Activated CD4-positive, CD25-positive, alpha-beta regulatory T cell treated with anti-CD3 and anti-CD28 coated beads, Interleukin-2, amount 50 U/mL, for 16 hours (primary cell): ENCODE results near the gene HDAC4.

Experiments used
- DNase-seq: peaks from one replicate; pipeline ENCODE4 v3.0.0-alpha.2; 2020; ENCODE audit warnings: low read depth, low spot score

HDAC4 gene

GRCh38 chr2:239171643-239172042 lies 229.2 kb downstream of the HDAC4 start:
- DNase-seq, result no peak

- DNase-seq, result no peak
Observed at GRCh38 chr2:239169311-239170048, 231.3 kb downstream of the HDAC4 start.

DNA sequence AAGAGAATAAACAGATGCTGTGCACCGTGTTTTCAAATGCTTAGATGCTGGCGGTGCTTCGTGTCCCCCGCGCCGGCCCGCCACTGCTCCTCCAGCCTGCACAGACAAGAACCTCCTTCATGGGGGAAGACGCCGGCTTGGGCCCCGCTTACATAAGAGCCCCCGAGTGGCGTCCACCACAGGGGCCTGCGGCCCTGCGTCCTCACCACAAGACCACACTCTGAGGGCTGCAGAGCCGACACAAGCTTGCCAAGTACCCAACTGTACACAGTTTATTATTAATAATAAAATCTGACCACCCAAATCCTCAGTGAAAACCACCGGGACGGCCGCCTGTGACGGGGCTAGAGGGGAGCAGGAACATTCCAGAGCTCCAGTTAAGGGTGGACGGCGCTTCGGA lies 232.2 kb downstream of the HDAC4 start:
- DNase-seq, result no peak

DNA sequence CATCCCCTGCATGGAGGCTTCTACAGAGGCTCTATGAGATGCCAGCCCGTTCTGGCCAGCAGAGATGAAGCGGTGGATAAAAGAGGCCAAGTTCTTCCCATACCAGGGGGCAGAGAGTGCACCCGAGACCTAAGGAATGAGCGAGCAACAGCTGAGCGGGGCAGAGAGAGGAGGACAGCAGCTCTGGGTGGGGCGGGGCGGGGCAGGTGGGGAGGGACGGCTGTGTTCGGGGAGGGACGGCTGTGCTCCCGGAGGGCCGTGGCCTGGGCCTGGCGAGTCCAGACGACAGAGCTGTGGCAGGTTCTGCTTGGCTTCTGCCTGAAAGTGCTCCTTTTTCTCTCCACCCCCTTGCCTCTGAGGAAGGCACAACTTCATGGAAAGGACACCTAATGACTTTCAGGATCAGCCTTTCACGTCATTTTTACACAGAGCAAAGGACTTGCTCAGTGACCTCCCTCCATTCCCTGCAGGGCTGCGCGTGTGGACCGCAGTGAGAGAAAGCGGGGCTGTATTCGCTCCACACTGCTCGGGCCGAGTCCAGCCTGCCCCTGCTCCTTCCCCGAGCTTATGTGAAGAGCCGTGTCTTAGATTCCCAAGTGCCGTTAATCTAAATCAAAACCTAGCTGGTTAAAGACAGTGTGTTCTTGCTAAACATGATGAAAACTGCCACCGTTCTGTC lies 232.9 kb downstream of the HDAC4 start:
- DNase-seq, result no peak

DNA sequence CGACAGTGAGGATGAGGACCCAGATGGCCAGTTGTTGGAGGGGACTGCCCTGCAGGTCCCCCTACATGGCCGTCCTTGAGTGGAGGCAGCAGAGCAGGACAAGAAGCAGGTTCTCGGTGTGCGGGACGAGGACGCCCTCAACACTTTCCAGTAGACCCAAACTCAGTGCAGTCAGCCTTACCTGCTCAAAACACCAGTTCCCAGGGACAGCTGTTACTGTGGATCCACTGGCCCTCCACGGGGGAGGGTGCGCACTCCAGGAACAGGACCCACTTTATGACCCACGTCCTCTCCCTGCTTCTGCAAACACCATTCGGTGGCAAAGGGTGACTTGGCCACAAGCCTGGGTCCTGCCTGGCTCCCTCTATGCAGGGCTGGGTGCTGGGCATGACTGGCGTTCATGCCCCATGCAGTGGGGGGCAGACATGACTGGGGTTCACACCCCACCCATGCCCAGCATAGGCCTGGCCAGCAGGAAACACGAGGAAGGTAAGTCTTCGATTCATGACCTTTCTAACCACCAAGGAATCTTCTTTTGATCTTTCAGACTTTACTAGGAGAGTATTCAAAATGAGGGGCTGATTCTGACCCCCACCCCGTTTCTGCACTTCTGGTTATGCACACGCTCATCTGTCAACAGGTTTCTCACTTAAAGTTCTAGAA lies 233.7 kb downstream of the HDAC4 start:
- no peak for DNase-seq

- DNase-seq, result no peak
Observed at GRCh38 chr2:239166201-239166834, 234.5 kb downstream of the HDAC4 start.

DNA sequence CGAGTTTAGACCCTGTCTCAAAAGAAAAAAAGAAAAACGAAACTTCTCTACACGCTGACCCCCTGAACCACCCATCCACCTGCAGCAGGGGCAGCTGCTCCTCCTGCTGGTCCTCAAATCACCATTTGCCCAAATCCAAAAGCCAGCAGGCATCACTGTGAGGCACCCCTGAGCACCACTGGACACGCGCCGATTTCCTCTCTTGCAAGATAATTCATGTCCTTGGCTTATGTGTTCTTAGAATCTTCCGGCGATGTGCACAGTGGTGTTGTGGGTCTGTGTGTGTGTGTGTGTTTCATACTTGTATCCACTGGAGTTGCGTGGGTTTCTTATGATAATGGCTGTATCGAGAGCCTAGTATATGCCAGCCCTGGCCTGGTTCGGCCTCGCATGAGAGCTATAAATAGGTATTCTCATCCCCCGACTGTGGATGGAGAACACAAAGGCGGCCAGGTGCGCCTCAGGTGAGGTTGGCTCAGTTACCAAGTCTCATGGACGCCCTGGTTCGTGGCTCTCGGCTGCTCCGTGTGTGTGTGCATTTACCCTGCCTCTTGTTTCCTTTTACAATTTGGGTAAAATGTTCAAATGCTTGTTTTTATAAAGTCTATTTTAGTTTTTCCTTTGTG lies 235.5 kb downstream of the HDAC4 start:
- DNase-seq, result no peak

DNA sequence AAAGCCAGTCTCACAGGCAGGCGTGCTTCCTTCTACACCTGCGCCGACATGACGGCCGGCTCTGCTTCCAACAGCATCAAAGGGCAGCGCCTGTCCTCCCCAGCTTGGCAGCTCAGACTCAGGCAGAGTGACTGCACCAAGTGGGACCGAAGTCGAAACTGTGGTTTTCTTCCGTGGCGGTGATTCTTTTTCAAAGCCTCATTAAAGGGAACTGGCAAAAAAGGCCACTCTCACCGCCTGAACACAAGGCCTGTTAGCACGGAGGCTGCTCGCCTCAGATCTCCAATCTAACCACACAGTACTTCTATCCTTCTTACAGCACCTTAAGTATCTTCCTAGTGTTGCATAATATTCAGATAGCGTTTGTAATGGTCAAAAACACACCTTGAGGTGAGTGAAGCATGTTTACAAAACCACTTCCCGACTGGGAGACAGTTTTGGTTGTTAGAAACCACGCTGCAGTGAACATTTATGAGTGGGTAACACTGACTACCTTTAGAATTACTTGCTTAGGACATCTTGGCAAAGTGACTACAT lies 236.4 kb downstream of the HDAC4 start:
- DNase-seq, result no peak

DNA sequence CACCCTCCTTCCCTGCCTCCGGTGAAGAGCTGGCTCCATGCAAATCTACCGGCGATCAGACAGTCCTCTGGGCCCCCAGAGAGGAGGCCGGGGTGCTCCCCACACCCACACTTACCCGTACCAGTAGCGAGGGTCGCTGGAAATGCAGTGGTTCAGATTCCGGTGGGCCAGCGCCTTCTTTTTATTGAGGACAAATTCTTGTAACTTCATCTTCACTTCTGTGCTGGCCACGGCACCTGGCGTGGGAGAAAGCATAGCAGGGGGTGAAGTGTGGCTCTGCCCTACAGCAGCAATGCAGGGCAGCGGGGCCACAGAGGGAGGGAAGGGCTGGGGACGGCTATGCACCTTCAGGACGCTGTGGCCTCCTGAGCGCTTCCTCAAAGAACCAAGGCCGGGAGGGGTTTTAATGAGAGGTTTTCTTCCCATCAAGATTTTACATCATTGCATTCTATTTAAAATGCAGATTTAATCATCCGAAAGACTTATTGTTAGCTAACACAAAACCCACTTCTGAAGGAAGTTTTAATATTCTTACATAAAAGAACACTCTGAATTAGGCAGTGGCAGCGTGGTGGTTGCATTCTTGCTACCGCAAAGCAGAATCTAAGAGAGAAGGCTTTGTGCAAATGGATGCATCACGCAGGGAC lies 237.0 kb downstream of the HDAC4 start:
- DNase-seq, result no peak

DNA sequence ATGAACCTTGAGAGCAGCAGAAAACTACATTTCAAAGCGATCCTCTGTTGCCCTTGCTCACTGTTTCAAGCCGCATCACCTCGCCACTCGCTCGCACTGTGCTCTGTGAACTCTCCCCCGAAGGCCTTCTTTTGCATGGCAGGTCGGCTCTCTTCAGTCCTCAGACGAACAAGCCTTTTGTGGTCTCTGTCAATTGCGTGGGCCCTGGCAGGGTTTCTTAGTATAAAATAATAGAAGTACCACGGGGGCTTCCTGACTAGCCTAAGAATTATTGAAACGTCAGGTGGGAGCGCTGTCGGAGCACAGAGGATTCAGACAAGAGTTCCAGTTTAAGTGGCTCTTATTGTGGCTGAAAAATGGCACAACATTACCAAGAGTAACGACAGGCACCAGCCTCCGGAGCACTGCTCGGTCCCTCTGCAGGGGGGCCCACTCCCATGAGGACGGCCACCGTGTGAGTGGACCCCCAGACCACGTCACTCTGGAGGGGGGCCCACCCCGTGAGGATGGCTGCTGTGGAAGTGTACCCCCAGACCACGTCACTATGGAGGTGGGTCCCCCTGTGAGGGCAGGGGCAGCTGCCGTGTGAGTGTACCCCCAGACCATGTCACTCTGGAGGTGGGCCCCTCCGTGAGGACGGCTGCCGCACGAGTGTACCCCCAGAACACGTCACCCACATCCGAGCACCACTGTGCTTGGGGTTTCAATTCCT lies 237.7 kb downstream of the HDAC4 start:
- DNase-seq, result no peak

DNA sequence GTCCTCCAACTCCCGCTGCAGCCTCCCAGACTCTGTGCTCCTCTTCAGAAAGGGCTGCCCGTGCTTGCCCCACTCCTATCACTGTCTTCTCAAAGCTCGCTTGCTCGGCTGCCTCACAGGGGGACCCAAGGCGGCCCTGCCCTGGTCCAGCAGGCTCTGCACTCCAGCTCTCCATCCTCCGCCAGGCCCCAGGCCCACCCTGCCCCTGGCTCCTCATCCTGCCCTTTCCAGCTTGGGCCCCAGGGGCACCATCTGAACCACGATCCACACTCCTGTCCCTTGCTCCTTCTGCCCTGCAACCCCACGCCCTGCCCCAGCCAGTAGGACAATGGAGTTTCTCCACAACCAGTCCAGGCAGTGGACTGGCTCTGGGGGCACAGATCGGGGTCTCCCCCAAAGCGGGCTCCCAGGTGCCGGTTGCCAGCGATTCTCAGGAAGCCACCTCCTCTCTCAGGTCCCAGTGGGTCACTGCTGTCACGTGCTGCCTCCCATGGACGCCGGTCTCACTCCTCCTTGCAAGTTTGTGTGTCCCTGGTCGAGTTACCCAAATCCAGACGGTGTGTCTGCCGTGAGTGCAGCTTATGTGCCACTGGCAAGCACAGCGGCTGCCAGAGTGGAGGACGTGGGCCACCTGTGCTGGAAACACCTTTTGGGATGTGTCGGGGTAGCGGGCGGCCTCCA lies 238.5 kb downstream of the HDAC4 start:
- DNase-seq, result no peak

DNA sequence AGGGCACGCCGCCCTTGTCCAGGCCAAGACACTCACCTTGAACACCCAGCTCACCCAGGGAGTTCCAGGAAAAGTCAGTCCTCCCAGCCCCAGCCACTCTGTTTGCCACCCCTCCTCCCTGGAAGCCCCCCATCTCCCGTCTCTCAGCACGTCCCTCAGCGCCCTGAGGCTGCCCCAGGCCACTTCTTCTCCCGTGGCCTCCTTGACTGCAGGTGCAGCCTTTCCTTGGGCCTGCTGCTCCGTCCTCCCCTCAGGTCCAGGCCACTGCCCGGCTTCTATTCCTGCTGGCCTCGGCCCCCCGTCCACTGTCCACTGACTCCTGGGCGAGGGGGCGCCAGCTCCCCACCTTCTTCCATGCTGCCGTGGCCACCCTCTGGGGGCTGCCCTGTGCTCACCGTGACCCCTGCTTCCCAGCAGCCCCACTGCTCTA lies 239.1 kb downstream of the HDAC4 start:
- no peak for DNase-seq

- DNase-seq, result no peak
Observed at GRCh38 chr2:239160226-239161143, 240.3 kb downstream of the HDAC4 start.

DNA sequence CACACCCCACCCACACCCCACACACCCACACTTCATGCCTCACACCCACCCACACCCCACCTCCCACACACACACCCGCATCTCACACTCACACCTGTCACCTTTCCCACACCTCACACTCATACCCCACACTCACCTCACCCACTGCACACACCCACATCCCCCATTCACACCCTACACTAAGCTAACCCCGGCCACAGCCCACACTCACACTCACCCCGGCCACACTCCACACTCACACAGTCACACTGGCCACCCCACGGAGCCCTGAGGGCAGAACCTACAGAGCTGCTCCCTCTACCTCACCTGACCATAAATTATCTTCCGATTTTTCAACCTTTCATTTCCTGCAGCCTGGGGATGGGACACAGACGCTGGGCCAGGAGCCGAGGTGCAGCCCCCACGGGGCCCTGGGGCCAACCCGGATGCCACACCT lies 241.3 kb downstream of the HDAC4 start:
- DNase-seq, result no peak

GRCh38 chr2:239158641-239159475 lies 242.0 kb downstream of the HDAC4 start:
- DNase-seq, result no peak

DNA sequence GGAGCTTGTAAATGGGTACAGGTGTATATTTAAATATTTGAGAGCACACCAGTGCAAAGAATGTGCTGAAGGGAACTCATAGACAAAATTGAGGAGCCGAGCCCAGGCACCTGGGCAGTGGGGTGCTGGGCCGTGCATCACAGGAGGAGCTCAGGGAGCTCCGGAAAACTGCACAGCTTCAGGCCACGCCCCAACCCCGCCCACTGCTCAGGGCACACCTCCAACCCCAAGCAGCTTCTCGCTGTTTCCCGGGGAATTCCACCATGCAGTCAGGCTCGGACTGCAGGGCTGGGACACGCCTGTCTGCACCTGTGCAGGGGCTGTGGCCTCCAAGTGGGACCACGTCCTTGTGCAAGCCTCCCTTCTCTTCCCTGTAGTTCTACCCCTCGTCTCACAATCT lies 243.0 kb downstream of the HDAC4 start:
- no peak for DNase-seq

DNA sequence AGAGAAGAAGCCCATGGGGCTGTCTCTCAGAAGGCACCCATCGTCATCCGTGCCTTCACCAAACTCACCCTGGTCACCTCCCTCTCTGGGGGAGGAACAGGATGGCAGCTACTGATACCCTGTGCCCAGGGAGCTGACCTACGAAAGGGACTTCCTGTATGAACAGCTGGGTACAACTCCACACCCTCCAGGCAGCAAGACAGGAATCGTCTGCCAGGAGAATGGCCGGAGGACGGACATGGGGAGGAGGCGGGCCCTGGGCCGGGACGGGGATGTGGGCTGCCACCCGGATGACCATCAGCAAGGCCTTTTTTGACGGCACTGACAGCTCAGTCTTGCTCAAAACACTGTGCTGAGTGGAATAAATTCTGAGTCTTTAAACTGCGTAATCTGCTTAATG lies 243.6 kb downstream of the HDAC4 start:
- no peak for DNase-seq
